Effector memory CD4-positive, alpha-beta T cell (primary cell): ENCODE measurements around the gene WASHC1.
"Not testable (repeated sequence)": the region's sequence is repeated elsewhere in the genome, so short reads cannot be mapped to it uniquely, and the experiment has no call there.

Experiments used
- DNase-seq, 3 donors: peaks; one replicate each; pipeline ENCODE4 v3.0.0-alpha.2; 2020
- H3K27ac ChIP-seq: 2 replicates; pipeline ENCODE4 v1.7.0; 2013; ENCODE audit warnings: mild to moderate bottlenecking, low read length, moderate library complexity; ENCODE audit not compliant: insufficient read depth, poor library complexity, severe bottlenecking
- H3K27me3 ChIP-seq: replicated peaks from 2 replicates; pipeline ENCODE4 v1.7.0; 2013; ENCODE audit warnings: mild to moderate bottlenecking, low read length; ENCODE audit not compliant: insufficient read depth, control insufficient read depth, poor library complexity, severe bottlenecking
- H3K36me3 ChIP-seq: 2 replicates; pipeline ENCODE4 v1.7.0; 2013; ENCODE audit warnings: mild to moderate bottlenecking, low read length, moderate library complexity; ENCODE audit not compliant: control insufficient read depth, insufficient read depth
- H3K4me1 ChIP-seq: 2 replicates; pipeline ENCODE4 v1.7.0; 2013; ENCODE audit warnings: low read length, mild to moderate bottlenecking; ENCODE audit not compliant: control insufficient read depth, insufficient read depth, poor library complexity, severe bottlenecking
- H3K4me3 ChIP-seq: 2 replicates; pipeline ENCODE4 v1.7.0; 2013; ENCODE audit warnings: low read length, low read depth, mild to moderate bottlenecking; ENCODE audit not compliant: insufficient read depth, poor library complexity, severe bottlenecking
- H3K9me3 ChIP-seq: 2 replicates; pipeline ENCODE4 v1.7.0; 2013; ENCODE audit warnings: mild to moderate bottlenecking, low read length, moderate library complexity; ENCODE audit not compliant: control insufficient read depth

Gene WASHC1

GRCh38 chr9:46164-46563, 16.9 kb upstream of the WASHC1 start:
- not testable (repeated sequence) for H3K36me3 ChIP-seq, H3K4me1 ChIP-seq, H3K4me3 ChIP-seq, DNase-seq, H3K27me3 ChIP-seq, H3K9me3 ChIP-seq, H3K27ac ChIP-seq

- not testable (repeated sequence) for H3K9me3 ChIP-seq, H3K27me3 ChIP-seq, H3K27ac ChIP-seq, H3K4me3 ChIP-seq, H3K36me3 ChIP-seq, H3K4me1 ChIP-seq, DNase-seq
These were observed 16.1 kb upstream of the WASHC1 start for GRCh38 chr9:45180-45878.

GRCh38 chr9:44416-44815, 15.2 kb upstream of the WASHC1 start:
- not testable (repeated sequence) for H3K27ac ChIP-seq, H3K36me3 ChIP-seq, H3K27me3 ChIP-seq, DNase-seq, H3K4me3 ChIP-seq, H3K9me3 ChIP-seq, H3K4me1 ChIP-seq

- not testable (repeated sequence) for H3K27me3 ChIP-seq, DNase-seq, H3K4me3 ChIP-seq, H3K27ac ChIP-seq, H3K9me3 ChIP-seq, H3K4me1 ChIP-seq, H3K36me3 ChIP-seq
These were observed 14.4 kb upstream of the WASHC1 start for GRCh38 chr9:43636-44035.

- H3K4me3 ChIP-seq, H3K36me3 ChIP-seq, H3K4me1 ChIP-seq, H3K27me3 ChIP-seq, H3K27ac ChIP-seq, H3K9me3 ChIP-seq, DNase-seq: not testable (repeated sequence)
These were observed 13.9 kb upstream of the WASHC1 start for GRCh38 chr9:43116-43515.

- H3K36me3 ChIP-seq, DNase-seq, H3K27me3 ChIP-seq, H3K27ac ChIP-seq, H3K4me3 ChIP-seq, H3K9me3 ChIP-seq, H3K4me1 ChIP-seq: not testable (repeated sequence)
These were observed 12.6 kb upstream of the WASHC1 start for GRCh38 chr9:41819-42218.

GRCh38 chr9:41261-41676, 12.0 kb upstream of the WASHC1 start:
- H3K9me3 ChIP-seq, H3K27me3 ChIP-seq, DNase-seq, H3K4me1 ChIP-seq, H3K36me3 ChIP-seq, H3K4me3 ChIP-seq, H3K27ac ChIP-seq: not testable (repeated sequence)

GRCh38 chr9:32308-32707, 3.1 kb upstream of the WASHC1 start:
- not testable (repeated sequence) for H3K4me1 ChIP-seq, DNase-seq, H3K36me3 ChIP-seq, H3K4me3 ChIP-seq, H3K27ac ChIP-seq, H3K9me3 ChIP-seq, H3K27me3 ChIP-seq

- not testable (repeated sequence) for DNase-seq, H3K9me3 ChIP-seq, H3K36me3 ChIP-seq, H3K4me1 ChIP-seq, H3K27me3 ChIP-seq, H3K27ac ChIP-seq, H3K4me3 ChIP-seq
These were observed 481 bp downstream of the WASHC1 start for GRCh38 chr9:28775-29174.

GRCh38 chr9:21621-22020, 7.6 kb downstream of the WASHC1 start:
- H3K27me3 ChIP-seq, H3K36me3 ChIP-seq, H3K27ac ChIP-seq, H3K4me1 ChIP-seq, DNase-seq, H3K4me3 ChIP-seq, H3K9me3 ChIP-seq: not testable (repeated sequence)

- DNase-seq, H3K9me3 ChIP-seq, H3K4me3 ChIP-seq, H3K27ac ChIP-seq, H3K27me3 ChIP-seq, H3K4me1 ChIP-seq, H3K36me3 ChIP-seq: not testable (repeated sequence)
These were observed 12.4 kb downstream of the WASHC1 start for GRCh38 chr9:16875-17274.
